NCI-H446 treated with DMSO at 0.1 percent for 48 hours (cell line): ENCODE results near the gene PCNX2.

Experiments used
- DNase-seq: peaks from one replicate; lab custom pipeline; 2025; lab: John Stamatoyannopoulos, UW

PCNX2 gene

DNA sequence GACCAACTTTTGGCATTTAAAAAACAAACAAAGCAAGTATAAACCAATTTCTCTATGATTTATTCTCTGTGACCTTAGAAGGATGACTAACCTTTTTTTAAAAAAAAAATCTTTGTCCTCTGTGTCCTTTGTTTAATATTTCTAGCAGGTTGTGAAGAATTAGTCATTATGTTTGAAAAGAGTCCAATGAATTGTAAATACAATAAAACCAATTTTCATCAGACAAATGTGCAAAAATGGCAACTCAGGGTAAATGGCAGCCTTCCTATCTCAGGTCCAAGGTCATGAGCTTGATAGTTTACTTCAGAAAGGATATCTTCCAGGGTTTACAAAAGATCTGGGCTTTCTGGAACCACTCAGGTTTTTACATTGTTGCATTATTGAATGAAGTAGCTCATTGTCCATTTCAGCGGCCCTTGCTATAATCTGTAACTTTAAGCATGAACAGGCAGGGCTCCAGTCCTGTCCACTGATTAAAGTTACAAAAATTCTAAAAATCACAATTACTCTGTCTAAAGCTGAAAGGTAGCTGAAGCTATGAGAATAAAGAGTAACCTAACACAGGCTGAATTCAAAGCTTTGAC lies 20.3 kb upstream of the PCNX2 start:
- no peak for DNase-seq

- no peak for DNase-seq
Measured at GRCh38 chr1:233313434-233314155, 18.1 kb upstream of the PCNX2 start.

GRCh38 chr1:233304489-233305102 lies 9.1 kb upstream of the PCNX2 start:
- no peak for DNase-seq

- no peak for DNase-seq
Measured at GRCh38 chr1:233300326-233300725, 4.8 kb upstream of the PCNX2 start.

GRCh38 chr1:233299450-233299849 lies 3.9 kb upstream of the PCNX2 start:
- no peak for DNase-seq

GRCh38 chr1:233295975-233296322 lies 424 bp upstream of the PCNX2 start:
- DNase-seq, result no peak

DNA sequence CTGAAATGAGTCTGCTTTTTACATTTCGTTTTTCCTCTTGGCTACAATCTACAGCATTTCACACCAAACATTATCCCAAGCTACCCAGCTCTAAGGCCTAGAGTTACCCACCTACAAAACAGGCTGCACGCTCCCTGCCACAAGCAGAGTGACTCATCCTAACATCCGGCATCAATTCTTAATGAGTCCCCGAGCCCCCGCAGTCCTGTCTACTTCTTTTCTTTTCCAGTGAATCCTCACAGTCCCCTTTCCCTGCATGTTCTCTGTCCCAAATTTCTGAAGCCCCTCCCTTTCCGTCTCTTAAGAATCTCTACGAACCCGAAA lies 650 bp downstream of the PCNX2 start:
- no peak for DNase-seq

DNA sequence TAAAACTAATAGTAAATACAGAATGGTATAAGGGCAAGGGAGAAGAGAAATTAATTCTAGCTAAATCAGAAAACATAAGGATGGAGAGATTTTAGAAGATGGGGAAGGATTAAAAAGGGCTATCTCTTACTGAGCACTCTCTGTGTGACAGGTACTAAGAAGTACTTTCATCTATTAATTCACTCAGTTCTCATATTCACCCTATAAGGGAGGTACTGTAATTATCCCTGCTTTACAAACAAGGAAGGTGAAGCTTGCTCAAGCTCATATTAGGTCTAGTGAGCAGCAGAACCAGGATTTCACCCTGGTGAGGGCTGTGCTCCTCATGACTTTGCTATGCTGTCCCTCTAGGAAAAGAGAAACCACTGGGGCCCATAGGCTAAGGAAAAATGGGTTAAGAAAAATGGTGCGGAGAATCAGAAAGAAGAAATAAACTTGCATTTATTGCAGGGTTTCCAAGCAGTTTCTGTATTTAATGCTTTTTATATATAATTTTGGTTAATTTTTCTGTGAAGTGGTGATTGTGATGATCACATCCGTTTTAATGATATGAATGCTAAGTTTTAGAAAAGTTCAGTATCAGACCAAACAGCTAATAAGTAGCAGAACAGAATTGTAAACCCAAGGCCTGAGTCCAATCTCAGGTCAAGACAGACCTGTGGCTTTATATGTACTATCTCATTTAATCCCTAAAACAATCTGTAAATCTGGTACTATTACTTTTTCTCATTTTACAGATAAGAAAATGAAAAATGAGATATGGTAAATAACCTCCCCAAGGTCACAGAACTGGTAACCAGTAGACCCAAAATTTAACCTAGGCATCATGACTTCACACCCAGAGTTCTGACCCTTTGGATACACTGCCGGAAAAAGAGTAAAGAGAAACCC lies 1.7 kb downstream of the PCNX2 start:
- DNase-seq, result no peak

DNA sequence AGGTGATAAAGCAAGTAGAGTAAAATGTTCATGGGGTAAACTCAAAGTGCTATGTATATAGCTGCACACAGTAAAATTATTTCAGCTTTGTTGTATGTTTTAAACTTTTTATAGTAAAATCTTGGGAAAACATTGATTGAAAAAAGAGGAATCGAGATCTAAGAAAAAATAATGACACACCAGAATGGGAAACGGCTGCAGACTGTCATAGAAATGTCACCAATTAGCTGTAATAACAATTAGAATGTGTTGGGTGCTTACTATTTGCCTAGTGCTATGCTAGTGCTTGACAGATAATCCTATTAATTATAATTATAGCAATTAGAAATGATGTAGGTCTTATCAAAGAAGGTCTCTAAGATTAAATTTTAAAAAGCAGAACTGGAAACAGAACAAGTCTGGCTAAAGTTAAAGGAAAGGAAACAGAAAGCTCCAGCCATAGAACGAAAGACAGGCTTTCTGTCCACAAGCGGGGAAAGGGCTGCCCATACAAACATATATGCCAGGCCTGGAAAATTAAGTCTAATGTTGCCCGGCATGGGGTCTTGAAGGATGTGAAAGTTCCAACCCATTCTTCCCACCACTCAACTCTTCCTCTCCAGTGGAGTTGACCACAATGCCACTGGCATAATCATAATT lies 5.0 kb downstream of the PCNX2 start:
- no peak for DNase-seq

DNA sequence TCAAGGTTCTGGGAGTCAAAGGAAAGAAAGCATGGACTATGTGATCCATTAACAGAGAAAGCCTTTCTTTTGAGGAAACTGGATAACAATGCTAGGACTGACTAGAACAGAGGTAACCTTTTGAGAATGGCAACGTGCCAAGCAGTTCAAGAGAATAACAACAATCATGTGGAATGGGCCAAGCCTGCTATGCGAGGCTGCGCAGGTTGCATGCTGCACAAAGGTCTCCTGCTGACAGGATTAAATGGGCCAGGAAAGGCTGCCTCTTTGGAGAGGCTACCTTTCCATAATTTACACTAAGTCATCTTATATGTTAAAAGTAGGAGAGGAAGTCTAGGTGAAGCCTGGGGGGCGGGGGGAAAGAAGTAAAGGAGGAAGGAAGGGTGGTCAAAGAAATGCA lies 5.8 kb downstream of the PCNX2 start:
- DNase-seq, result no peak

DNA sequence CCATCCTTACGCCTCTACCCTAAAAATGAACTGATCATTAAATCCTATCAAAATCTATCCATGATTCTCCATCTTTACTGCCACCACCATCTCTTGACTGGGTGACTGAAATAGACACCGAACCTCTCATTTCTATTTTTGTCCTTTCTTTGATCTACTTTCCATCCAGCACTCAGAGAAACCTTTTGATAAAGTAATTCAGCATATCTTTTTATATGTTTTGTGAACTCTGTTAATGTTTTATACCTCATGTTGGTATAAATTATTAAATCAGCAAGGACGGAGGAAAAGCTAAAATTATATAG lies 13.0 kb downstream of the PCNX2 start:
- DNase-seq, result no peak

DNA sequence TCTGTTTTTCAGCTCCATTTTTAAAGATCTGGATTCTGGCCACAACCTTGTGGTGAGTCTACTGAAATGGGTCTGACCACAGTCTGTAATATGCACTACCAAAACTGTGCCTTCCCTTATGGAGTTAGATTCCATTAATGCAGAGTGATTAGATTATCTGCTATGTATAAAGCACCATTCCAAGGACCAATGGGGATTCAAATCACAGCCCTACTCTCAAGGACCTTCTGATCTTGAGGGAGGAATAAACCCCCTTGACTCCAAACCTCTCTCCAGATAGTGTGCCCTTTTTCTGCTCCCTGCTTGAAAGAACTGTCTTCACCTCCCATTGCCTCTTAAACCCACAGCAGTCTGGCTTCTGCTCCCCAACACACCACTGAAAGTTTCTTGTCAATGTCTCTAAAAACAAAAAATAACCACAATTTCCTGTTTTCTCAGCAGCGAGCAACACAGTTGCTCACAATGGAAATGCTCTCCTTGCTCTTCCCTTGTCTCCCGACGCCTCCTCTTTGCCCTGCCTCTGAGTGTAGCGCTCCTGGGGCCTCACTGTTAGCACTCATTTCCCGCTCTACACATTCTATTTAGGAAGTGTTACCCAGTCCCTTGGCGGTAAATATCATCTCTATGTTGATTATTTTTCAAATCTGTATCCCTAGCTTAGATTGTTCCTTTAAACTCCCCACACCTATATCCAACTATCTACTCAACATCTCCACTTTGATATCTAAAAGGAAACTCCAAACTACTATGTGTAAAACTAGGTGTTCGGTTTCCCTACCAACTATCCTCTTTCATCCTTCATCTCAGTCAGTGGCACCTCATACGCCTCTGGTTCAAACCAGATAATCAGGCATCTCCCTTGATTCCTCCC lies 13.6 kb downstream of the PCNX2 start:
- no peak for DNase-seq

GRCh38 chr1:233279971-233280370 lies 15.6 kb downstream of the PCNX2 start:
- no peak for DNase-seq

DNA sequence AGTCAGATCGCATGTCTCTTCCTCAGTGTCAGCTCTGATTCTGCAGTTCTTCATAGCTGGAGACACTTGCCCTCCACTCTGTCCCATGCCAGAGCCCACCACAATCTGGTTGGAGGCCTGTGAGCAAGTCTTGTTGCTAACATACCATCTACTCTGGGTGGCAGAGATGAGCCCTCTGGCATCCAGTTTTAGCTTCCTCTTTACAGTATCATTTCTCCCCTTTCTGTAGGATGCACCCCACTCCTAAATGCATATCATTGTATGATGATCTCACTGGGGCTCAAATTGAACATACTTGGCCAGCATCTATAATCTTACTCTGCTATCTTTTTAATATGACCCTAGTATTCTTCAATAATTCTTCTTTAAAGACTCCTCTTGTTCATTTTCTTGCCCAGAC lies 16.9 kb downstream of the PCNX2 start:
- DNase-seq, result no peak

GRCh38 chr1:233277637-233278606 lies 17.6 kb downstream of the PCNX2 start:
- no peak for DNase-seq

DNA sequence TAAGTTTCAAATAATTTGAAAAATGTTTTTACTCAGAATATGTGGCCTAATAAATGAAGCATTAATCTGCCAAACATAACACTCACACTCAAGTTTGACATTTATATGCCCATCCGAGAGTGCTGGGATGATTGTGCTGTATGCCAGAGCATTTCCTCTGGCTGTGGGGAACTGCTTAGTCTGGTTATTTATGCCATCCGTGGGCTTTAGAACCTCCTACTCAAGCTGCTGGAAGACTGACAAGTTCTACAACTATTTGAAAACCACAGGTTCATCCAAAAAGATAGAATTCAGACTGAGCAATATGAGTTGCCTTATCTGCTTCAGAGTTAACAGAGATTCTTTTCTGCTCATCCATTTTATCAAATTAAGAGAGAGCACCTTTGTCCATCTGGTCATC lies 25.9 kb downstream of the PCNX2 start:
- DNase-seq, result no peak

- DNase-seq, result no peak
Measured at GRCh38 chr1:233268389-233269022, 27.0 kb downstream of the PCNX2 start.

DNA sequence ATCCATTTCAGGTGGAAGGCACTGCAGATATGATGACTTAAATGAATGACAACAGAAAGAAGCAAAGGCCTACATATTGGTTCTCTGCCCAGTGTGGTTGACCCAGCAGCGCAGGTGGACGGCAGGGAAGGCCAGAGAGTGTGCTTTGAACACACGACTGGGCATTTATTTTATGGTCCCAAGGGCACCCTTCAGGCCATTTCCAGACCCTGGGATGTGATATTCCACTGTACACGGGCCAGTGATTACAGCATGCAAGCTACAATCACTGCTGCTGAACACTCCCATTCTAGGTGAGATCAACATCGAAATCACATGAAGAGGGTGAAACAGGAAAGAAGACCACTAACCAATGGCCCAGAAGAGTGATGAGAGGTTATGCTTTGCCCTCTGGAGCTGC lies 33.8 kb downstream of the PCNX2 start:
- DNase-seq, result no peak

DNA sequence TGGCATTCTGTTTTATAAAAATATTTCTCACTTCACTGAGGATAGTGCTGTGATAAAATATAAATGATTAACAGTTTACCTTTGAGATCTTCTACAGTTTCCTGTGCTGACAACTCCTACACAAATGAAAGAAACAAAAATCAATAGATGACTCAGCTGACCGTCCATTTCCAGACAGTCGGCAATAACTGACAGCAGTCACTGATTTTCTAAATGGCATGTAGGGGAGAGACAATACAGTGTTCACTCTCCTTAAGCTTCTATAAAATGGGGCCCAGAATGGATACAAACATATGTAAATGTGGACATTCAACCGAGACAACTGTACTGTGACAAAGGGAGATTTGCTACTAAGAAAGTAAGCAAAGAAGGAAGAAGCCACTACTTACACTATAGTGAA lies 34.3 kb downstream of the PCNX2 start:
- DNase-seq, result no peak

GRCh38 chr1:233257786-233258185 lies 37.7 kb downstream of the PCNX2 start:
- no peak for DNase-seq
